DMS153 treated with DMSO at 0.1 percent for 48 hours (cell line): Measurements from ENCODE around the gene FCRLB.
A peak's percentile ranks its signal among the peaks of the same experiment; 100 is the strongest.
"Not testable (repeated sequence)": the region's sequence is repeated elsewhere in the genome, so short reads cannot be mapped to it uniquely, and the experiment has no call there.

Experiments used
- DNase-seq: peaks from one replicate; lab custom pipeline; 2025; ENCODE audit not compliant: unreplicated experiment; lab: John Stamatoyannopoulos, UW

FCRLB gene

GRCh38 chr1:161739865-161740566, 18.7 kb downstream of the FCRLB start:
- DNase-seq = no peak

- no peak for DNase-seq
Measured at GRCh38 chr1:161740921-161741320, 19.6 kb downstream of the FCRLB start.

- no peak for DNase-seq
Measured at GRCh38 chr1:161743231-161743630, 21.9 kb downstream of the FCRLB start.

GRCh38 chr1:161747801-161748200, 26.5 kb downstream of the FCRLB start:
- DNase-seq = no peak

GRCh38 chr1:161749509-161750407, 28.4 kb downstream of the FCRLB start, which contains the start of gene DUSP12:
DUSP12 (plus strand) TSS chr1:161749786; CDS start chr1:161749802, 16 bp downstream.
- DNase-seq = peak; percentile 99

GRCh38 chr1:161763522-161764098, 42.3 kb downstream of the FCRLB start:
- DNase-seq = no peak

GRCh38 chr1:161766102-161766981, 45.0 kb downstream of the FCRLB start, which contains the start of gene ATF6:
ATF6 (plus strand) TSS chr1:161766320; CDS start chr1:161766361, 41 bp downstream.
- peak; percentile 93 for DNase-seq

- no peak for DNase-seq
Measured at GRCh38 chr1:161768461-161768860, 47.1 kb downstream of the FCRLB start.

- DNase-seq = no peak
Measured at GRCh38 chr1:161768986-161769672, 47.8 kb downstream of the FCRLB start.

GRCh38 chr1:161769673-161770045, 48.3 kb downstream of the FCRLB start:
- DNase-seq = not testable (repeated sequence)

- no peak for DNase-seq
Measured at GRCh38 chr1:161770250-161770649, 48.9 kb downstream of the FCRLB start.

GRCh38 chr1:161771161-161771560, 49.8 kb downstream of the FCRLB start:
- no peak for DNase-seq

GRCh38 chr1:161771973-161772372, 50.6 kb downstream of the FCRLB start:
- DNase-seq = no peak

- no peak for DNase-seq
Measured at GRCh38 chr1:161772397-161772796, 51.1 kb downstream of the FCRLB start.

- no peak for DNase-seq
Measured at GRCh38 chr1:161773791-161774190, 52.4 kb downstream of the FCRLB start.

- no peak for DNase-seq
Measured at GRCh38 chr1:161777261-161777660, 55.9 kb downstream of the FCRLB start.
